NCI-H1930 (cell line): ENCODE measurements around the gene CTNNAL1.

Experiments used
- DNase-seq, 2 experiments: peaks; one replicate each; lab custom pipeline; 2025; lab: John Stamatoyannopoulos, UW

CTNNAL1 gene

DNA sequence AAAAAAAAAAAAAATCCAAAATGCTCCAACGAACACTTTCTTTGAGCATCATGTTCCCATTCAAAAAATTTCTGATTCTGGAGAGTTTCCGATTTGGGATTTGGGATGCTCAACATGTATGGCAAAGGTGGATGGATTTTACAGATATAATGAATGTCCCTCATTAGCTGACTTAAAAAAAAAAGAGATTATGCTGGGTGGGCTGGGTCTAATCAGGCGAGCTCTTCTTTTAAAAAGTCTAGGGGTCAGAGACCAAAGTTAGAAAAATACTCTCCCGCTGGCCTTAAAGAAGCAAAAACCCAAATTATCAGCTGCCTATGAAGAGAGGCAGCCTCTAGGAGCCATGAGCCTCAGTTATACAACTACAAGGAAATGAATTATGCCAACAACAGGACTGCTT lies 15.2 kb upstream of the CTNNAL1 start:
- DNase-seq = no peak

GRCh38 chr9:109027176-109027575 lies 13.9 kb upstream of the CTNNAL1 start:
- DNase-seq = no peak

DNA sequence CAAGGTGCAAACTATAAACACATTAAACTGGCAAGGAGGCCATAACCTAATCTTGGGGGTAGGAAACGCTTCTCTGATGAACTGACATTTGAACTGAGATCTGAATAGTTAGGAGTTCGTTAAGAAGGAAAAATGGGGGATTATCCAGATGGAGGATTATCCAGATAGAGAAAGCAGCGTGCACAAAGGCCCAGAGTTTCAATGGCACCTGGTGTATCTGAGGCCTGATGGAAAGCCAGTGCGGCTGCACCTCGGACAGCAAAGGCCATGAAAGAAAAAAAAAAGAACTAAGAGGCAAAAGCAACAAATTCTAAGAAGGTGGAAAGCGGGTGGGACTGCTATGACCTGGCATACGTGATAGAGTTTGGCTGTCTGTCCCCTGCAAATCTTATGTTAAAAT lies 13.0 kb upstream of the CTNNAL1 start:
- DNase-seq = no peak

DNA sequence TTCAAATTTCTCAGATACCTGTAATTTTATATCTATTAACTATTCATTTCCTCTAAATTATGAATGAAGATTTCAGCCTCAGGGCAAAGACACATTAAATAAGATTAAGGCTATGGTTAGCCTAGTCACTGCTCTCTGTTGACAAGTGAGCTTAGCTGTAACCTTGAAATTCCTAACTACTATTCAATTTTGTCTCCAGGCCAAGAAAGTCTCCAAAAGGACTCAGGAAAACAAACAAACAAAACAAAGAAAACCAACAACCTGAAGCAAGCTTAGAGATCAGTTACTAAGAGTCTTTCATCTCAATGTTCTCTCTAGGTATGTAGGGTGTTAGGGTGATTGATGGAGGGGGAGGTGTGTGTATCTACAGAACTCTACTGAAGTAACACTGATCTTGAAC lies 9.6 kb upstream of the CTNNAL1 start:
- no peak for DNase-seq

GRCh38 chr9:109020581-109021511 lies 7.5 kb upstream of the CTNNAL1 start:
- no peak for DNase-seq

DNA sequence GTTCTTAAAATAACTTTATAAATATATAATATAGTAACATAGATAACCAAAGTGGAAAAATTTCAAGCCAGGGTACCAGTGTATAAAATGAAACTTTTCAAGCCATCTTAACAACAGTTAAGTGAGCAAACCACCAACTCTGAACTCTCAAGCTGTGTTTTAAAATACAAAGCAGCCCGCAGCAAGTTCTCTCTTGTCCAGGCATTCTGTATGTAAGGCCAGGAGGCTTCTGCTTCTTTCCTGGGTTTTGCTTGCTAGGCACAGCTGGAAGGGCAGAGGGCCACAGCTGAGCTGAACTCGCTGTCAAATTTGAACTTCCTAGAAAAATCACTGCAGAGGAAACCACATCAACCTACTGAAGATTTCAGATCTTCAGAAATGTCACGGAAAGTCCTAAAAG lies 6.8 kb upstream of the CTNNAL1 start:
- DNase-seq = no peak

DNA sequence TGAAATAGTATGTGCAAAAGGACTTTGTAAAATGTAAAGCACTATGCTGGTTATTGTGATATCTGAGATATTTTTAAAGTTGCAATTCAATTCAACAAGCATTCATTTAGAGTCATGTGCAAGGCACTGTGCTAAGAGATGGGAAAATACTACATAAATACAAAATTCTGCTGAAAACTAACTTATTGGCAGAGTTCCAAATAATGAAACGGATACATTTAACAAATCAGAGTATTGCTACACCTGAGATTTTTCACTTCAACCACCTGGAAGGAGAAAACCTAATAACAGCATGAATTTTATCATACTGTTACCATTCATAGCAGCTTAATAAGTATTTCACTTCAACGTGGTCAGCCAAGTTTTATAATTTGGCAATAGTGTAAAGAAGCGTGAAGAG lies 6.1 kb upstream of the CTNNAL1 start:
- DNase-seq = no peak

GRCh38 chr9:109017493-109017892 lies 4.2 kb upstream of the CTNNAL1 start:
- no peak for DNase-seq

GRCh38 chr9:109017061-109017460 lies 3.8 kb upstream of the CTNNAL1 start:
- DNase-seq = no peak

DNA sequence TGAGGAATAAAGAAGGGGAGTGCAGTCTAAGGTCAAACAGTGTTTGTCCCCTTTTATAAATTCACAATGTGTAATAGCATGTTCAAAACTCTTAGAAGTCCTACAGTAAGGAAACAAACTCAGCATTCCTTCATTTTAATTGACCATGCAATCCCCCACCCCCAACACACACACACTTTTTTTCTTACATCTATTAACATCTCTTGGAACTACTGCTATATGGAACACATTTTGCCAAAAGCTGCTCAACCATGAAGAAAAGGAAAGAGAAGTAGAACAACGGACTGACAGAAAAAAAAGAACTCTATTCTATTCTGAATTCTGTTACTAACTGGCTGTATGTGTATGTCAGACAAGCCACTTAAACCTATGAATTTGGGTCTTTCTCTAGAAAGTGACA lies 2.8 kb upstream of the CTNNAL1 start:
- DNase-seq = no peak

DNA sequence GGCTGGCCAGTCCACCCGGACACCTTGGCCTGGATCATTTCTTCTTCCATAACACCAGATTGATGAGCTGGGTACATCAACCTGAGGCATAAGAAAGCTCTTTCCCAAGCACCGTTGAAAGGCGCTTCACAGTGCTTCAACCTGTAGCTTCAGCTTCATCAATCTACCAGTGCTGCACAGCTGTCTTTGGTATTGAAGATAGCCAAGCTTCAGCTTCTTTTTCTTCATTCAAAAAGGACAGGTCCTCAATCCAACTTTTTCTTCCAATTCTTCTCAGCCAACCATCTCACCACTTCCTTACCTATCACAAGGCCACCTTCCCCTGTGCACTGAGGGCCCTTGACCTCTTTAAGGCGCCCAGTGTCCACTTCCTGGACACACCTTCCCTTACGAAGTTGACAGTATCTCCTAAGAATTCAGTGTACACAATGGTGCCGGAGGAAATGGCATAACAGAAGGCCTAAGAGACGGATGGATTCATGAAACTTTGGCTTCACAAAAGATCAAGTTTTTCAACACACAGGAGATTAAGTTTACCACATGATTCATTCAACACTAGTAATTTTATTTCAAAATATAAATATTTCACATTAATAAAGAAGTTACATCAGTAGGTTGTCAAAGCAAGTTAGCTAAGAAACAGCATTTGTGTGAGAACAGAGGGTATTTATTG lies 1.4 kb upstream of the CTNNAL1 start:
- no peak for DNase-seq

GRCh38 chr9:109013679-109014607 lies 644 bp upstream of the CTNNAL1 start:
- DNase-seq = no peak

GRCh38 chr9:109012009-109012875 lies 1.1 kb downstream of the CTNNAL1 start:
- peak in 1 of 2 experiments; percentile 12 for DNase-seq

DNA sequence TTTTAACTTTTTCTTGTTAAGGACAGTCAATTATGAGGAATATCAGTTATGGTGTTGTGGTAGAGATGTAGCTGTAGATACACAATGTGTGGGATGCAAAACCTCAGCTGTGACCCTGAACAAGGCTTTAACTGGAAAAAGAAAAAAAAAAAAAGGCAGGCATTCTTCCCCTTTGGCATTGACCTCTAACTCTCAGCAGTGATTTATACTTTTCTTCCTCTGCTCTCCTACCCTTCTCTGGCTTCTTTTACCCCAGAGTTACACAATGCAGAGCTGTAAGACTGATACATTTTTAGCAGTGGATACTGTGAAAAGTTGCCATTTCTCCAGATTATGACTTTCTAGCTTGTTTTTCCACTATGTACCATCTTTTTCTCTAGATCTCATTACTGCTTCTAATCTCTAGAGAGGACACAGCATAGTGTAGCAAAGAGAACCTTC lies 2.0 kb downstream of the CTNNAL1 start:
- no peak for DNase-seq

- no peak for DNase-seq
Observed at GRCh38 chr9:109010746-109011145, 2.6 kb downstream of the CTNNAL1 start.

- no peak for DNase-seq
Observed at GRCh38 chr9:109005678-109006077, 7.6 kb downstream of the CTNNAL1 start.

- no peak for DNase-seq
Observed at GRCh38 chr9:109003116-109003515, 10.2 kb downstream of the CTNNAL1 start.

DNA sequence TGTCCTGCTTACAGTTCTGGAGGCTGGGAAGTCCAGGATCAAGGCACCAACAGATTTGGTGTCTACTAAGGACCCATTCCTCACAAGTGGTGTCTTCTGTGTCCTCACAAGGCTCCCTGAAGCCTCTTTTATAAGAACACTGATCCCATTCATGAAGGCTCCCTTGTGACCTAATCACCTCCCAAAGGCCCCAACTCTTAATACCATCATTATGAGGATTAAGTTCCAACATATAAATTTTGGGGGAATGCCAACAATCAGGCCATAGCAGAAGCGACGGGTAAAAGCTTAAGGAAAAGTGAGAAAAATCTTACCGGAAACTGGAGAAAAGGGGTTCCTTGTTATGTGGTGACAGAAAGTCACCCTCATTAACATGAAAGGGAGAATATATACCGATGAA lies 11.2 kb downstream of the CTNNAL1 start:
- DNase-seq = no peak

GRCh38 chr9:109001275-109001676 lies 12.0 kb downstream of the CTNNAL1 start:
- DNase-seq = no peak

DNA sequence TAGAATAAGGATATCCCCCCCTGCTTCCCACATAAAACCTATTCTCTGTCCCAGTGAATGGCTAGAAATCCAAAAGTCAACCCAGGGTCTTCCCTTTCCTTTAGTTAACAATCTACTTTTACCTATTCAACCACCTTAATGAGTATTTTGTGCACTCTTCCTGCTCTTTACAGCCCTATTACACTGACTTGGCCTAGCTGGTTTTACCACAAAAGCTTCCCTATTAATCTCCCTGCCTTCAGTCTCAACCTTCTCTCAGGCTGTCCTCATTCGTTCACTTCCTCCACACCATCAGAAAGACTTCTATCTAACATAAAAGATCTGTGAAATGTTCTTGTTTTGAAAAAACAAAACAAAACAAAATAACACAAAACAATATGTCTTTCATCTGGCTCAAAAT lies 16.2 kb downstream of the CTNNAL1 start:
- no peak for DNase-seq

- DNase-seq = no peak
Observed at GRCh38 chr9:108996643-108997042, 16.7 kb downstream of the CTNNAL1 start.
